Common myeloid progenitor, CD34-positive (primary cell): ENCODE measurements around the gene PCCB.

ENCODE experiments used
- CTCF ChIA-PET: fragments of 350-600 bp; sonication (Branson Sonifier 250); formaldehyde crosslinking; loops from one replicate; lab custom pipeline; 2021; ENCODE audit warnings: antibody characterized with exemption; lab: Charles Lee
- POLR2A ChIA-PET: fragments of 350-600 bp; sonication (Branson Sonifier 250); formaldehyde crosslinking; loops from one replicate; lab custom pipeline; 2021; ENCODE audit warnings: antibody characterized with exemption; lab: Charles Lee
- DNase-seq, 3 donors: peaks; one replicate each; pipeline versions ENCODE4 v3.0.0 to v3.0.0-alpha.2; 2013
- H3K27ac ChIP-seq, 2 experiments: 1 replicate in 1 of 2; 2 replicates in 1 of 2; pipeline ENCODE4 v1.7.0; 2013; ENCODE audit warnings: inconsistent platforms in 2 of 2, low read length in 2 of 2, mild to moderate bottlenecking in 2 of 2, low read depth in 1 of 2, moderate library complexity in 1 of 2; ENCODE audit not compliant: severe bottlenecking in 2 of 2, insufficient read depth in 1 of 2, poor library complexity in 1 of 2
- H3K27me3 ChIP-seq, 5 experiments: replicated peaks in 2 of 5; 1 replicate in 3 of 5; 2 replicates in 2 of 5; pipeline versions ENCODE4 v1.6.1 to v1.7.0; 2013; ENCODE audit warnings: low read length in 4 of 5, mild to moderate bottlenecking in 2 of 5, moderate library complexity in 2 of 5, inconsistent platforms in 1 of 5; ENCODE audit not compliant: insufficient read depth in 5 of 5, control insufficient read depth in 4 of 5
- H3K36me3 ChIP-seq, 4 experiments: 1 replicate in 2 of 4; 2 replicates in 2 of 4; pipeline versions ENCODE4 v1.6.1 to v1.7.0; 2013; ENCODE audit warnings: low read length in 3 of 4, control low read depth in 1 of 4, mild to moderate bottlenecking in 1 of 4; ENCODE audit not compliant: control insufficient read depth in 4 of 4, insufficient read depth in 4 of 4
- H3K4me1 ChIP-seq, 4 experiments: 1 replicate in 3 of 4; 2 replicates in 1 of 4; pipeline versions ENCODE4 v1.6.1 to v1.7.1; 2013; ENCODE audit warnings: low read length in 3 of 4, mild to moderate bottlenecking in 3 of 4, control low read depth in 1 of 4, inconsistent platforms in 1 of 4, moderate library complexity in 1 of 4; ENCODE audit not compliant: control insufficient read depth in 4 of 4, insufficient read depth in 4 of 4; ENCODE audit errors: control extremely low read depth in 1 of 4
- H3K4me3 ChIP-seq, 7 experiments: 1 replicate in 4 of 7; 2 replicates in 3 of 7; pipeline versions ENCODE4 v1.5.1 to v1.7.0; 2013; ENCODE audit warnings: mild to moderate bottlenecking in 7 of 7, low read length in 6 of 7, moderate library complexity in 6 of 7, inconsistent platforms in 2 of 7, low read depth in 2 of 7, control low read depth in 1 of 7; ENCODE audit not compliant: insufficient read depth in 4 of 7, control insufficient read depth in 1 of 7; ENCODE audit errors: extremely low read depth in 1 of 7
- H3K9me3 ChIP-seq, 5 experiments: 1 replicate in 4 of 5; 2 replicates in 1 of 5; pipeline versions ENCODE4 v1.6.1 to v1.7.1; 2013; ENCODE audit warnings: low read length in 4 of 5, mild to moderate bottlenecking in 2 of 5, inconsistent platforms in 1 of 5, low read depth in 1 of 5, moderate library complexity in 1 of 5; ENCODE audit not compliant: control insufficient read depth in 4 of 5, insufficient read depth in 2 of 5; ENCODE audit errors: control extremely low read depth in 1 of 5
- WGBS: methylation state at CpG from one replicate; pipeline ENCODE4 v1.1.5; 2013; ENCODE audit not compliant: insufficient coverage; 5-methylcytosine and 5-hydroxymethylcytosine counted together

PCCB gene

GRCh38 chr3:136305879-136306278, 55.7 kb downstream of the PCCB start:
- no peak overlapping the region for H3K27ac ChIP-seq
- H3K36me3 ChIP-seq: peaks cover 2 to 18% (median 12%) of the 10 kb centered on the region in 4 experiments
- H3K9me3 ChIP-seq: peaks cover 0 to 5% (median 0%) of the 10 kb centered on the region in 5 experiments
- peak in 2 of 3 donors; percentile 24 to 27 for DNase-seq
- WGBS: no CpG with 5 or more reads among the region's 1 CpG
- CTCF ChIA-PET: no interaction called here
- POLR2A ChIA-PET: no interaction called here
- H3K4me3 ChIP-seq: no peak overlapping the region
- H3K4me1 ChIP-seq: no peaks in the 10 kb centered on the region
- no peaks in the 10 kb centered on the region for H3K27me3 ChIP-seq

- ChIA-PET POLR2A (no interaction called here), CTCF (no interaction called here)
- Histone ChIP-seq H3K27me3 (no peaks in the 10 kb centered on the region), H3K27ac (no peak overlapping the region), H3K4me1 (no peaks in the 10 kb centered on the region), H3K9me3 (peaks cover 0 to 5% (median 0%) of the 10 kb centered on the region in 5 experiments), H3K36me3 (peaks cover 3 to 19% (median 10%) of the 10 kb centered on the region in 4 experiments), H3K4me3 (no peak overlapping the region)
- 100% methylated on average over 2 of the region's 2 CpGs for WGBS
- DNase-seq: no peak
Measured at GRCh38 chr3:136311261-136311660, 61.1 kb downstream of the PCCB start.

- DNase-seq: no peak
- Histone ChIP-seq H3K9me3 (peaks cover 0 to under 1% (median 0%) of the 10 kb centered on the region in 5 experiments), H3K27me3 (no peaks in the 10 kb centered on the region), H3K36me3 (peaks cover 4 to 23% (median 11%) of the 10 kb centered on the region in 4 experiments), H3K4me1 (no peaks in the 10 kb centered on the region), H3K4me3 (no peak overlapping the region), H3K27ac (no peak overlapping the region)
- ChIA-PET POLR2A (no interaction called here), CTCF (no interaction called here)
- WGBS: 96% methylated on average over 4 of the region's 5 CpGs
Measured at GRCh38 chr3:136311968-136312367, 61.8 kb downstream of the PCCB start.

- Histone ChIP-seq H3K4me3 (no peak overlapping the region), H3K27ac (no peak overlapping the region), H3K9me3 (peaks cover 3 to 29% (median 12%) of the 10 kb centered on the region in 5 experiments), H3K27me3 (no peaks in the 10 kb centered on the region), H3K4me1 (no peaks in the 10 kb centered on the region), H3K36me3 (peaks cover 22 to 67% (median 52%) of the 10 kb centered on the region in 4 experiments)
- 64% methylated on average over 2 of the region's 5 CpGs for WGBS
- ChIA-PET POLR2A (no interaction called here), CTCF (no interaction called here)
- no peak for DNase-seq
Measured at GRCh38 chr3:136326316-136326715, 76.2 kb downstream of the PCCB start.

- Histone ChIP-seq H3K4me1 (no peaks in the 10 kb centered on the region), H3K36me3 (peaks cover 19 to 63% (median 50%) of the 10 kb centered on the region in 4 experiments), H3K27me3 (no peaks in the 10 kb centered on the region), H3K9me3 (peaks cover 1 to 16% (median 7%) of the 10 kb centered on the region in 5 experiments), H3K27ac (no peak overlapping the region), H3K4me3 (no peak overlapping the region)
- DNase-seq: no peak
- ChIA-PET CTCF (interaction anchor here (2.0 kb wide), 1 partner anchor 10 kb away, joined by 10 read pairs; no protein-coding TSS in a partner anchor), POLR2A (interaction anchor here (0.5 kb wide), 1 partner anchor 351 kb away, joined by 4 read pairs; no protein-coding TSS in a partner anchor)
- WGBS: 100% methylated on average over 1 of the region's 5 CpGs
Measured at GRCh38 chr3:136327671-136328070, 77.5 kb downstream of the PCCB start.

- no peaks in the 10 kb centered on the region for H3K27me3 ChIP-seq
- H3K4me1 ChIP-seq: no peaks in the 10 kb centered on the region
- peaks cover 0 to 5% (median under 1%) of the 10 kb centered on the region in 5 experiments for H3K9me3 ChIP-seq
- ChIA-PET POLR2A (no interaction called here), CTCF (no interaction called here)
- 94% methylated on average over 5 of the region's 5 CpGs for WGBS
- peaks cover 18 to 74% (median 55%) of the 10 kb centered on the region in 4 experiments for H3K36me3 ChIP-seq
- H3K4me3 ChIP-seq: no peak overlapping the region
- no peak for DNase-seq
- no peak overlapping the region for H3K27ac ChIP-seq
Measured at GRCh38 chr3:136329593-136329992, 79.5 kb downstream of the PCCB start.

- CTCF ChIA-PET: interaction anchor here (1.1 kb wide), 1 partner anchor 18 kb away, joined by 3 read pairs; no protein-coding TSS in a partner anchor
- POLR2A ChIA-PET: no interaction called here
Measured at GRCh38 chr3:136330900-136331299, 80.8 kb downstream of the PCCB start.

More at GRCh38 chr3:136330900-136331299, 80.8 kb downstream of the PCCB start:
- H3K4me3 ChIP-seq: no peak overlapping the region
- WGBS: no CpG with 5 or more reads among the region's 5 CpGs
- H3K36me3 ChIP-seq: peaks cover 18 to 76% (median 55%) of the 10 kb centered on the region in 4 experiments
- H3K4me1 ChIP-seq: no peaks in the 10 kb centered on the region
- no peaks in the 10 kb centered on the region for H3K27me3 ChIP-seq
- peak; percentile 25 to 72 (median 47) for DNase-seq
- no peak overlapping the region for H3K27ac ChIP-seq
- H3K9me3 ChIP-seq: peaks cover 0 to 2% (median 0%) of the 10 kb centered on the region in 5 experiments
